Fibroblast of lung (primary cell): Measurements from ENCODE around the gene TENM3. TPM values are rescaled to one million over a fixed set of nuclear protein-coding genes. Genes with fewer than 3 reads are reported as not detected.

ENCODE experiments used
- DNase-seq, 2 donors: peaks; one replicate each; pipeline versions ENCODE4 v3.0.0 to v3.0.0-alpha.2; 2010; ENCODE audit warnings: low read depth in 2 of 2
- H2AFZ ChIP-seq: 2 replicates; pipeline ENCODE4 v1.5.1; 2012; ENCODE audit warnings: low read length, control low read depth, inconsistent platforms
- H3K27ac ChIP-seq: 2 replicates; pipeline ENCODE4 v1.5.1; 2011; ENCODE audit warnings: low read length, control low read depth; ENCODE audit not compliant: insufficient read depth
- H3K27me3 ChIP-seq: 2 replicates; pipeline ENCODE4 v1.5.1; 2011; ENCODE audit warnings: mild to moderate bottlenecking, low read length; ENCODE audit not compliant: control insufficient read depth, insufficient read depth
- H3K36me3 ChIP-seq: 2 replicates; pipeline ENCODE4 v1.5.1; 2011; ENCODE audit warnings: low read length; ENCODE audit not compliant: control insufficient read depth, insufficient read depth
- H3K4me1 ChIP-seq: 2 replicates; pipeline ENCODE4 v1.5.1; 2011; ENCODE audit warnings: low read length; ENCODE audit not compliant: control insufficient read depth, insufficient read depth; ENCODE audit errors: extremely low read depth
- H3K4me2 ChIP-seq: 2 replicates; pipeline ENCODE4 v1.5.1; 2011; ENCODE audit warnings: low read length, control low read depth; ENCODE audit not compliant: insufficient read depth; ENCODE audit errors: extremely low read depth
- H3K4me3 ChIP-seq, 4 experiments: fragments of 200-600 bp in 1 of 4; sonication (generic) in 1 of 4; replicated peaks in 1 of 4; 2 replicates each; pipeline ENCODE4 v1.5.1; 2011 to 2016; ENCODE audit warnings: low read length in 4 of 4, low read depth in 3 of 4, mild to moderate bottlenecking in 3 of 4, control low read depth in 2 of 4, inconsistent platforms in 1 of 4, mixed read lengths in 1 of 4; ENCODE audit not compliant: insufficient read depth in 1 of 4; ENCODE audit errors: control extremely low read depth in 1 of 4
- H3K79me2 ChIP-seq: 2 replicates; pipeline ENCODE4 v1.5.1; 2012; ENCODE audit warnings: mild to moderate bottlenecking, low read length, inconsistent platforms; ENCODE audit not compliant: control insufficient read depth, insufficient read depth
- H3K9ac ChIP-seq: 2 replicates; pipeline ENCODE4 v1.5.1; 2011; ENCODE audit warnings: mild to moderate bottlenecking, low read length, control low read depth; ENCODE audit not compliant: insufficient read depth
- H3K9me3 ChIP-seq: 2 replicates; pipeline ENCODE4 v1.5.1; 2012; ENCODE audit warnings: low read depth, low read length; ENCODE audit not compliant: control insufficient read depth, insufficient read depth
- H4K20me1 ChIP-seq: 2 replicates; pipeline ENCODE4 v1.5.1; 2011; ENCODE audit warnings: low read length; ENCODE audit not compliant: control insufficient read depth, insufficient read depth; ENCODE audit errors: extremely low read depth
- EZH2 ChIP-seq: IDR thresholded peaks from 2 replicates; pipeline ENCODE4 v1.5.1; 2012; ENCODE audit warnings: low read length, control low read depth, mild to moderate bottlenecking; ENCODE audit errors: missing control alignments
- polyA plus RNA-seq, 2 donors: library from polyadenylated mRNA; depleted of rRNA in 1 of 2; stranded (reverse) in 1 of 2; unstranded in 1 of 2; fragments of >200 nt; gene quantifications; 2 replicates each; pipeline ENCODE4 v1.2.1, GENCODE V29; 2011 to 2012; ENCODE audit warnings: missing spikeins in 1 of 2
- total RNA-seq: library from RNA; depleted of rRNA; stranded (reverse); fragments of >200 nt; gene quantifications from 2 replicates; pipeline ENCODE4 v1.2.1, GENCODE V29; 2014
- TF ChIP-seq, protein P1 (sequence below), 2 donors: IDR thresholded peaks in 1 of 2; conservative IDR thresholded peaks in 1 of 2; 1 replicate in 1 of 2; 2 replicates in 1 of 2; pipeline ENCODE4 v1.5.1; 2011 to 2012; ENCODE audit warnings: low read length in 2 of 2, control low read depth in 1 of 2, inconsistent platforms in 1 of 2, low read depth in 1 of 2, mild to moderate bottlenecking in 1 of 2

Gene TENM3
- total and polyA plus RNA-seq, 2 donors (not counting 1 experiment from before 2014, with no cell fraction given), result 2.7 to 3.6 TPM

DNA sequence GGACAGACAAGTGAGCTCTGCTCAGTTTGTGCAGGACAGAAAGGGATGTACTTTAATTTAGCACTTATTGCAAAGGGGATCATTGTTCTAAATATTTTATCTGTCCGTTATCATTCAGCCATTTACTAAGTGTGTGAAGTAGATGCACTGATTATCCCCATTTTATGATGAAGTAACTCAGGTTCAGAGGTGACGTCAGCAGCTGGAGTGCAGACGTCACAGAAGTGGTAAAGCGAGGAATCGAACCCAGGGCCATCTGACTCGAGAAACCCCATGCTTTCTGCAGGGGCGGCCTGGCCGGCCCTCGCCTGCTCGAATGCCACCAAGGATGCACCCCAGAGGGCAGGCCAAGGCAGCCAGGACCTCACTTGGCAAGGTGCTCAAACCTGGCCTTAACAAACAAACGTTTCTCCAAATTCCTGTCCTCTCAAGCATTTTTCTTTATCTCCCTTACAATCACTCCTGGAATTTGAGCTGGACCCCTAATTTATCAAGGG, 599.0 kb downstream of the TENM3 start:
- Histone ChIP-seq H3K9ac (no peak overlapping the region), H3K4me3 (no peak overlapping the region), H2AFZ (no peak overlapping the region), H3K9me3 (no peaks in the 10 kb centered on the region), H3K27ac (no peak overlapping the region), H3K27me3 (no peaks in the 10 kb centered on the region), H3K4me2 (no peak overlapping the region), H4K20me1 (no peaks in the 10 kb centered on the region), H3K79me2 (no peaks in the 10 kb centered on the region), H3K4me1 (no peaks in the 10 kb centered on the region), H3K36me3 (no peaks in the 10 kb centered on the region)
- TF ChIP-seq, protein P1, sequence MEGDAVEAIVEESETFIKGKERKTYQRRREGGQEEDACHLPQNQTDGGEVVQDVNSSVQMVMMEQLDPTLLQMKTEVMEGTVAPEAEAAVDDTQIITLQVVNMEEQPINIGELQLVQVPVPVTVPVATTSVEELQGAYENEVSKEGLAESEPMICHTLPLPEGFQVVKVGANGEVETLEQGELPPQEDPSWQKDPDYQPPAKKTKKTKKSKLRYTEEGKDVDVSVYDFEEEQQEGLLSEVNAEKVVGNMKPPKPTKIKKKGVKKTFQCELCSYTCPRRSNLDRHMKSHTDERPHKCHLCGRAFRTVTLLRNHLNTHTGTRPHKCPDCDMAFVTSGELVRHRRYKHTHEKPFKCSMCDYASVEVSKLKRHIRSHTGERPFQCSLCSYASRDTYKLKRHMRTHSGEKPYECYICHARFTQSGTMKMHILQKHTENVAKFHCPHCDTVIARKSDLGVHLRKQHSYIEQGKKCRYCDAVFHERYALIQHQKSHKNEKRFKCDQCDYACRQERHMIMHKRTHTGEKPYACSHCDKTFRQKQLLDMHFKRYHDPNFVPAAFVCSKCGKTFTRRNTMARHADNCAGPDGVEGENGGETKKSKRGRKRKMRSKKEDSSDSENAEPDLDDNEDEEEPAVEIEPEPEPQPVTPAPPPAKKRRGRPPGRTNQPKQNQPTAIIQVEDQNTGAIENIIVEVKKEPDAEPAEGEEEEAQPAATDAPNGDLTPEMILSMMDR (conservative IDR thresholded peaks at IDR 0.05 in 1 of 2, IDR thresholded peaks at IDR 0.05 in 1 of 2; ENCODE audit: low read depth in 1 of 2, low read length in 2 of 2), result no peak
- TF ChIP-seq EZH2, result no peak
- DNase-seq, result no peak

DNA sequence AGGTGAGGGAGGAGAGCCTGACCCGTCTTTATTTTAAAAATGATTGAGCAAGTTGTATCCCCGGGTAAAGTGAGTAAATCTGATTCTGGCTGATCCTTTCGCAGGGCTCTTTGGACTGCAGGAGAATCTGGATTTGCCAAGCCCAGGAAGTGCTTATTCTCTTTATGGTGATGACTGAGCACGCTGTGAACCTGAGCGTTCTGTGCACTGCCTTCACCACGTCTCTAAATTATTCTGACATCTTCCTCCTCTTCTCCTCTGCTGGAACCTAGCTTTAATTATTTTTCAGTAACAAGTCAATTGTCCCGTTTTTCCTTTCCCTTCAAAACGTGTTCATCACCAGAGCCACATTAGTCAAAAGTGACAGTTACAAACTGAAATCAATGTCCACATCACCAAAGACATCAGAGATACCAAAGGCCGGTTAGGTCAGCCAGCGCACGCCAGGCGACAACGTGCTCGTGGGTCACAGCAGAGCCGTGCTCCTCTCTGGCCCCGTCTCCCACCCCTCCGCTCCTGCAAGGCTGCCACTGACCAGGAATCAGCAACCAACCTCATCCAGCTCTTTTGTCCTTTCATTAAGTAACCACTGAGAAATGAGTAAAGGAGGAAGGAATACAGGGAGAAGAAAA, 599.7 kb downstream of the TENM3 start:
- Histone ChIP-seq H3K9ac (no peak overlapping the region), H3K27me3 (no peaks in the 10 kb centered on the region), H3K9me3 (no peaks in the 10 kb centered on the region), H4K20me1 (no peaks in the 10 kb centered on the region), H3K4me2 (no peak overlapping the region), H2AFZ (no peak overlapping the region), H3K4me1 (no peaks in the 10 kb centered on the region), H3K36me3 (no peaks in the 10 kb centered on the region), H3K4me3 (no peak overlapping the region), H3K27ac (no peak overlapping the region), H3K79me2 (no peaks in the 10 kb centered on the region)
- no peak for DNase-seq
- TF ChIP-seq EZH2, result no peak
- TF ChIP-seq, protein P1 (conservative IDR thresholded peaks at IDR 0.05 in 1 of 2, IDR thresholded peaks at IDR 0.05 in 1 of 2; ENCODE audit: low read depth in 1 of 2, low read length in 2 of 2), result no peak

DNA sequence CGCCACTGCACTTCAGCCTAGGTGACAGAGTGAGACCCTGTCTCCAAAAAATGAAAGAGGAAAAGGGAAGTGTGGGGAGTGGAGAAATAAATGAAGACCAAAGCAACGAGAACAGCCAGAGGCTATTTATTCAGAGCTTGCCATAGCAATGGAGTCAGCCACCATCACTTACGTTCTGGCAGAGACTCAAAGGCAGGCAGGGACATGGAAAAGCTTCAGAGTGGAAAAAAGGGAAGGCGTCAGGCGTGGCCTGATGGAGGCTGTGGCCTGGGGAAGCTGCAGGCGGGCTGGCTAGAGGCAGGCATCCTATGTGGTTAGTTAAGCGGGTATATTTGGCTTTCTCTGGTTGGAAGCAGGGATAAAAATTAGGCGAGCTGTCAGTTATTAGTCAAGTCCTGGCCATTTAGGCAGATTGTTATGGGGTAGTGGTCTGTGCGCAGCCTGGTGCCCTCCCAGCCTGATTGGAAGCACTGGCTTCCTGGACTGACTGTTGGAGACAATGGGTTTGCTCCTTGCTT, 600.7 kb downstream of the TENM3 start:
- no peaks in the 10 kb centered on the region for H3K79me2 ChIP-seq
- H3K4me2 ChIP-seq, result no peak overlapping the region
- H4K20me1 ChIP-seq, result no peaks in the 10 kb centered on the region
- no peak overlapping the region for H3K27ac ChIP-seq
- H3K27me3 ChIP-seq, result no peaks in the 10 kb centered on the region
- H3K36me3 ChIP-seq, result no peaks in the 10 kb centered on the region
- H3K4me1 ChIP-seq, result no peaks in the 10 kb centered on the region
- H3K4me3 ChIP-seq, result no peak overlapping the region
- H3K9me3 ChIP-seq, result no peaks in the 10 kb centered on the region
- H3K9ac ChIP-seq, result no peak overlapping the region
- no peak overlapping the region for H2AFZ ChIP-seq
- TF ChIP-seq, protein P1 (conservative IDR thresholded peaks at IDR 0.05 in 1 of 2, IDR thresholded peaks at IDR 0.05 in 1 of 2; ENCODE audit: low read depth in 1 of 2, low read length in 2 of 2), result no peak
- no peak for TF ChIP-seq EZH2
- DNase-seq, result no peak
